GM19043 (cell line): ENCODE measurements around the gene ADARB2.
"Not testable (repeated sequence)": the region's sequence is repeated elsewhere in the genome, so short reads cannot be mapped to it uniquely, and the experiment has no call there.

Source experiments
- ATAC-seq: cut with Tn5 transposase; IDR thresholded peaks from one replicate; pipeline ENCODE4 v1.9.1; 2021; ENCODE audit warnings: low read depth; ENCODE audit not compliant: unreplicated experiment

ADARB2 gene

GRCh38 chr10:1419796-1420610 is 317.3 kb downstream of the ADARB2 start:
- ATAC-seq, result no peak

DNA sequence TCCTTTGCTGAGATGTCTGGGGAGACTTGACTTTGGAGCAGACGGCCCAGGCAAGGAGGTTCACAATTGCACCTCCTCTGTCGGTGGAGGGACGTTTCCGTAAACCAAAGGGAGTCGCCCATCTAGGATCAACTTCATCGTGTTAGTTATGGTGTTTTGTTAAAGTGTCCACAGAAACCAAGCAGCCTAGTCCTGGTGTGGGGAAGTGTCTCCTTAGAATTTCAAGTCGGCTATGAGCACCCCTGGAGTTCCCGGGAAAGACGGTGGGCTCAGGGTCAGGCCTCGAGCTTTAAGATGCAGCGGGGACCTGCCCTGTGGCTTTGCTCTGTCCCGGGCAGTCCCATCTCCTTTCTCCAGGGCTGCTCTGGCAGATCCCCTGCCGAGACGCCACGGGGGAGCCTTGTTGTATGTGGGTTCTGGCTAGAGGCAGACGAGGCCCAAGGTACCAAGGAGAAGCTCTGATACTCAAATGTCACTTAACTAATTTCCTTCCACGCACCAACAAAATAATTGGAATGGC is 319.2 kb downstream of the ADARB2 start:
- ATAC-seq, result no peak

DNA sequence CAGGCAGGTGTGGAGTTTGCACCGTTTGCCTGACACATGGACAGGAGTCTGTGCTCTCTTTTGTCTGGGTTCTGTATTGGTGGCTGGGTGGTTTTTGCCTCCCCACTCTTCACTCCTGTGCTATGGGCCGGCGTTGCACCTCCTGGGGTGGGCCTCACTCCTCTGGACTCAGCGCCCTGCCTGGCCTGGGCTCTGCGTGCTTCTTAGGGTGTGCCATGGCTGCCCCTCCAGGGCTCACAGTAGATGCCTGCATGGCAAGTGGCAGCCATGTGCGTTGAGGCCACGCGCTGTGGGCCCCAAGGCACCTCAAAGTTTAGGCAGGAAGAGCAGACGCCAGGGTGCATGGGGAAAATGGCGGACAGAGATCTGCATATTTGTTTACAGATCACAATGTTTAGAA is 319.8 kb downstream of the ADARB2 start:
- ATAC-seq, result no peak

- no peak for ATAC-seq
Measured at GRCh38 chr10:1416456-1417037, 320.8 kb downstream of the ADARB2 start.

DNA sequence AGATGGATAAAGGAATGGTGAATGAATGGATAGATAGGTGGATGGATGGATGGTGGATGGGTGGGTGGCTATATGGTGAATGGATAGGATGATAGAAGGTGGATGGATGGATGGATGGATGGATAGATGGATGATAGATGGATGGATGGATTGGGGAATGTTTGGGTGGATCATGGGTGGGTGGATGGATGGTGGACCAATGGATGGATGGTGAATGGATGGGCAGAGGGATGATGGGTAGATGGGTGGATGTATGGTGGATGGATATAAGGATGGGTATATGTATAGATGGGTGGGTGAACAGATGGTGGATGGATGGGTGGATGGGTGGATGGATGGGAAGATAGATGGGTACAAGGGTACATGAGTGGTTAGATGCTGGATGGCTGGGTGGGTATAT is 322.4 kb downstream of the ADARB2 start:
- ATAC-seq, result no peak

DNA sequence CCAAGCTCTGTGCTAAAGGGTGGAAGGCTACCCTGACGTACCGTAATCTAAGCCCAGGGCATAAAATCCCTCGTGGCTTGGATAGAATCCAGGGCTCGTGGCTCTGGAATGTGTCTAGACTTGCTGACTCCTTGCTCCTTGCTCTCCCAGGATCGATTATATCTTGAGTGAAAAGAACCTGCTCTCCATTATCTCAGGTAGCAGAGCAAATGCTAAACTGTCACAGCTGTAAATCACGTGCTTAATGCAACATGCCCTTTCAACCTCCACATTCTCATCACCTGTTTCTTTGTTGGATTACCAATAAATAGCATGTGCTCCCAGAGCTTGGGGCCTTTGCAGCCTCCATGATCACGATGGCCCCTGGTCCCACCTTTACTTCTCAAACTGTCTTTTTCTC is 323.0 kb downstream of the ADARB2 start:
- not testable (repeated sequence) for ATAC-seq

- no peak for ATAC-seq
Measured at GRCh38 chr10:1413823-1414222, 323.5 kb downstream of the ADARB2 start.

GRCh38 chr10:1413256-1413655 is 324.1 kb downstream of the ADARB2 start:
- no peak for ATAC-seq

- ATAC-seq, result no peak
Measured at GRCh38 chr10:1412531-1413189, 324.7 kb downstream of the ADARB2 start.

- no peak for ATAC-seq
Measured at GRCh38 chr10:1411956-1412355, 325.4 kb downstream of the ADARB2 start.

- no peak for ATAC-seq
Measured at GRCh38 chr10:1411451-1411850, 325.9 kb downstream of the ADARB2 start.

- ATAC-seq, result no peak
Measured at GRCh38 chr10:1410469-1411395, 326.6 kb downstream of the ADARB2 start.

DNA sequence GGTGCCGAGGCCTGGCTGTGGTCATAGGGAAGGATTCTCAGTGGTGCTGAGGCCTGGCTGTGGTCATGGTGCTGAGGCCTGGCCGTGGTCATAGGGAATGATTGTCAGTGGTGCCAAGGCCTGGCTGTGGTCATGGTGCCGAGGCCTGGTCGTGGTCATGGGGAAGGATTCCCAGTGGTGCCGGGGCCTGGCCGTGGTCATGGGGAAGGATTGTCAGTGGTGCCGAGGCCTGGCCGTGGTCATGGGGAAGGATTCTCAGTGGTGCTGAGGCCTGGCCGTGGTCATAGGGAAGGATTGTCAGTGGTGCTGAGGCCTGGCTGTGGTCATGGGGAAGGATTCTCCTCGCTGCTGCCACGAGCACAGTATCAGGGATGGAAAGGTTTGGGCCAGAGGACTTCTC is 327.3 kb downstream of the ADARB2 start:
- no peak for ATAC-seq

GRCh38 chr10:1409392-1409791 is 327.9 kb downstream of the ADARB2 start:
- ATAC-seq, result no peak

GRCh38 chr10:1408651-1409367 is 328.5 kb downstream of the ADARB2 start:
- ATAC-seq, result no peak

DNA sequence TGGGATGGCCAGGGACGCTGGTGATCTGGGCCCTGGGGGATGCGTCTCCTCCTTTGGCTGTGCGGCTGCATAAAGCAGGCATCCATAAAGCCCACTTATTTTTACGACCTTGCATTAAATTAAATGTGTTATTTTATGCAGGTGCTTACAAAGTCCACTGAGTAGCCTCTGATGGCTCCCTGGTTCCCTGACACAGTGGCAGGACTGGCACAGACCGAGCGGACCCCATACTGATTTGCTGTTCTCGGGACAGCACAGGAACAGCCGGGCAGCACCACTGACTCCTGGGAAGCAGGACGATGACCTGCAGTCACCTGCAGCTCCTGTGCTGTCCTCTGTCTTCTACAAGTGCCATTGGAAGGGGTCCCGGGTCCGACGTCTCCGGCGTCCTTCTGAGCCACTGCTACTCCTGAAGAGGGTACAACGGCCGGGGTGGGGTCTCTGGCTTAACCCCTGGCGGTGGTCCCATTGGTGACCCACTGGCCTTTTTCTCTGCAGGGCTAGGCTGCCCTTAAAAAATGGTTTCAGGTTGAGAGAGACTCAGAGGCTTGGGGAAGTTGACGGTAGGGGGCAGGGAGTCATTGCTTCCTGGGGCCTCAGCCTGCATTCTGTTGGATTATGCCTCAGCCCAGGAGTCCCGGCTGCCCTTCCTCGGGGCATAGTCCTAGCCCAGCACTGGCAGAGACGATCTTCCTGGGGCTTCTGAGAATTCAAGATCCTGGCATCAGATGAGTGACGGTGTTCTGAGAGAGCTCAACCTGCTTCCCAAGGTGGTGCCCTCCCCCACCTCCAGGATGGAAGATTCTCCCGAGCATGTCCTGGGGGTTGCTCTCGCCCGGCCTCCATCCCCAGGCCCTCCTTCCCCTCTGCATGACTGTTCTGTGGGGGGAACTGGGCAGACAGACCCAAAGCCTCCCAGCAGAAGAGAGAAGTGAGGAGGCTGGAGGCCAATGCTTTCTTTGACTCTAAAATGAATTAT is 330.1 kb downstream of the ADARB2 start:
- no peak for ATAC-seq

DNA sequence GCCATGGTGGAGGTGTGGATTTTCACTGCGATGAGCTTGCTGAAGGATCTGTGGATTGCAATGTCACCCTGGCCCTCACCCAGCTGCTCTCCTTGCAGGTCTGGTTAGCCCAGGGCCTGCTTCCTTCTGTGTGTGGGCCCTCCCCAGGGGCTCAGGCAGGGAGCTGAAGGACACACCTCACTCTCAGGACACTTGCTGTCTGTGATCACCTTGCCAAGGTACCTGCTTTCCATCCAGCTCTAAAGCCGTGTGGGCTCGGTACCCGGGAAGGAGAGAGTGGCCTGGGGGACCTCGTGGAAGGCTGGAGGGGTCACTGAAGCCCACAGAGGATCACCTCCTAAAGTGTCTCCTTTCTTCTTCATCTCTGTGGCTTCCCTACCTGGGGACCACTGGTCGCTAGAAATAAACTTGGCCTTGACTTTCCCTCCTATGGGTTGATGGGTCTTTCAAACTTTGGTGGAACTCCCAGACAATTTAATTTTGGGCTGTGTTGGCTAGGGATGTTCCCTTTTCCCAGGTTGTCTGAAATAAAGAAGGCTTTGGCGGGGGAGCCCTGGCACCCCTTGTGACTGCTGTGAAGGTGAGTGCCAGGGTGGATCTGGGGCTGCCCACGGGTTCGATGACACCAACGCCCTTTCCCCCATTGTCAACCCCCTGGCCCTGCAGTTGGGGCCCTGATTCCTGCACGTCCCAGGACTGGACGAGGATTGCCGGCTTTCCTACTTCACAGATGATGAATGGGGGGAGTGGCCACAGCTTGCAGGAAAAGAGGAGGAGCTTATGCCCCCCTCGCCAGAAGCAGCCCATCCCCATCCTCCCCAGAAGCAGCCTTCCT is 331.0 kb downstream of the ADARB2 start:
- ATAC-seq, result no peak
